ENCODE results near the gene FREM1.

Gene FREM1

GRCh38 chr9:14693251-14693861, 216.9 kb downstream of the FREM1 start, which contains the start of gene ZDHHC21:
ZDHHC21 (minus strand) TSS chr9:14693432; CDS start chr9:14674340, 19,092 bp downstream.
- no peak for TF ChIP-seq ZC3H10 (CRISPR knock-in tag; IDR thresholded peaks at IDR 0.05)
- TF ChIP-seq ZFP3 (CRISPR knock-in tag; IDR thresholded peaks at IDR 0.05) = peak; percentile 94
- peak; percentile 96 for ATAC-seq

- ATAC-seq = peak; percentile 62
- no peak for TF ChIP-seq ISL1 (CRISPR knock-in tag; IDR thresholded peaks at IDR 0.05)
Measured at GRCh38 chr9:14692470-14693250, 217.6 kb downstream of the FREM1 start.

- TF ChIP-seq CSRNP3 (CRISPR knock-in tag; IDR thresholded peaks at IDR 0.05) = no peak
- no peak for TF ChIP-seq RARB (CRISPR knock-in tag; IDR thresholded peaks at IDR 0.05)
- no peak for TF ChIP-seq ZC3H10 (CRISPR knock-in tag; IDR thresholded peaks at IDR 0.05)
- TF ChIP-seq ZFP30 (CRISPR knock-in tag; IDR thresholded peaks at IDR 0.05) = no peak
- no peak for TF ChIP-seq ZNF565 (CRISPR knock-in tag; conservative IDR thresholded peaks at IDR 0.05; ENCODE audit: low read depth)
- no peak for TF ChIP-seq TOX (CRISPR knock-in tag; IDR thresholded peaks at IDR 0.05; ENCODE audit: borderline replicate concordance)
- no peak for TF ChIP-seq OSR1 (CRISPR knock-in tag; IDR thresholded peaks at IDR 0.05)
- no peak for TF ChIP-seq ZNF8 (CRISPR knock-in tag; IDR thresholded peaks at IDR 0.05)
- no peak for TF ChIP-seq POU6F1 (CRISPR knock-in tag; IDR thresholded peaks at IDR 0.05; ENCODE audit: borderline replicate concordance, low read depth)
- TF ChIP-seq CREB5 (CRISPR knock-in tag; IDR thresholded peaks at IDR 0.05; ENCODE audit: low read depth) = no peak
- no peak for TF ChIP-seq ZNF70 (CRISPR knock-in tag; IDR thresholded peaks at IDR 0.05)
- no peak for TF ChIP-seq ISL1 (CRISPR knock-in tag; IDR thresholded peaks at IDR 0.05)
- no peak for TF ChIP-seq ESRRG (CRISPR knock-in tag; IDR thresholded peaks at IDR 0.05)
- TF ChIP-seq ARNTL (CRISPR knock-in tag; IDR thresholded peaks at IDR 0.05; ENCODE audit: borderline replicate concordance, low read depth) = no peak
- ATAC-seq = no peak
Measured at GRCh38 chr9:14690948-14691730, 219.1 kb downstream of the FREM1 start.

GRCh38 chr9:14687042-14687719, 223.0 kb downstream of the FREM1 start:
- no peak for TF ChIP-seq POU6F1 (CRISPR knock-in tag; IDR thresholded peaks at IDR 0.05; ENCODE audit: borderline replicate concordance, low read depth)
- no peak for TF ChIP-seq ZC3H10 (CRISPR knock-in tag; IDR thresholded peaks at IDR 0.05)
- TF ChIP-seq ZFP3 (CRISPR knock-in tag; IDR thresholded peaks at IDR 0.05) = no peak
- no peak for TF ChIP-seq BACH2 (CRISPR knock-in tag; IDR thresholded peaks at IDR 0.05; ENCODE audit: borderline replicate concordance)
- no peak for TF ChIP-seq SNAI2 (CRISPR knock-in tag; IDR thresholded peaks at IDR 0.05)
- TF ChIP-seq RARB (CRISPR knock-in tag; IDR thresholded peaks at IDR 0.05) = no peak
- TF ChIP-seq PATZ1 (CRISPR knock-in tag; IDR thresholded peaks at IDR 0.05; ENCODE audit: borderline replicate concordance) = no peak
- no peak for TF ChIP-seq ZNF565 (CRISPR knock-in tag; conservative IDR thresholded peaks at IDR 0.05; ENCODE audit: low read depth)
- TF ChIP-seq CSRNP3 (CRISPR knock-in tag; IDR thresholded peaks at IDR 0.05) = no peak
- no peak for TF ChIP-seq ZNF70 (CRISPR knock-in tag; IDR thresholded peaks at IDR 0.05)
- no peak for TF ChIP-seq ARNTL (CRISPR knock-in tag; IDR thresholded peaks at IDR 0.05; ENCODE audit: borderline replicate concordance, low read depth)
- no peak for TF ChIP-seq GLIS3 (CRISPR knock-in tag; IDR thresholded peaks at IDR 0.05)
- no peak for TF ChIP-seq ZFP30 (CRISPR knock-in tag; IDR thresholded peaks at IDR 0.05)
- no peak for TF ChIP-seq CREB5 (CRISPR knock-in tag; IDR thresholded peaks at IDR 0.05; ENCODE audit: low read depth)
- no peak for TF ChIP-seq TOX (CRISPR knock-in tag; IDR thresholded peaks at IDR 0.05; ENCODE audit: borderline replicate concordance)
- peak; percentile 91 for ATAC-seq

Data from SK-N-SH treated with all-trans-retinoic acid at 6 μM for 48 hours (cell line).